HL-60/S4 (cell line): ENCODE data around the gene CCDC172.

Experiments
- in situ Hi-C: fragments of 300-500 bp; cut with MboI; formaldehyde crosslinking; loops from 2 replicates; pipeline ENCODE4 v1.14.3; 2022; ENCODE audit warnings: low sequenced_read_pairs

CCDC172 gene

DNA sequence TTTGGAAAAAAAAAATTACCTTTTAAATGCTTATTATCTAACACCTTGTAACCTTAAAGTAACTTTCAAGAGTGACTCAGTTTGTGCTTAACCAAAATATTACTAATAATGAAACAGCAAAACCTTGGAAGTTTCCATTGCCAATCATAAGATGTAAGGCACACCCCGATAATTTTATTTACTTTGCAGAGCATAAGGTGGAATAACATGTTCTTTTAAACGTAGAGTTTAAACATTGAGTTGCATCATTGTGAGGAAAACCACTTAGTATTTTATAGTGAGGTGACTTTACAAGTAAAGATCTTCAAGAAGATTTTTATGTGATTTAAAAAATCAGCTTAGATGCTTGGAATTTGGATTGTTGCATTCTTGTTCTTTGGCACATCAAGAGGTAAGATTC lies 103.4 kb downstream of the CCDC172 start, which contains the start of gene PNLIPRP3:
TSS of gene PNLIPRP3 (plus strand) at position 177 of the 400 bp plus-strand sequence. CDS start at position 343, 166 bp downstream.
- in situ Hi-C loops, result no loop called here

DNA sequence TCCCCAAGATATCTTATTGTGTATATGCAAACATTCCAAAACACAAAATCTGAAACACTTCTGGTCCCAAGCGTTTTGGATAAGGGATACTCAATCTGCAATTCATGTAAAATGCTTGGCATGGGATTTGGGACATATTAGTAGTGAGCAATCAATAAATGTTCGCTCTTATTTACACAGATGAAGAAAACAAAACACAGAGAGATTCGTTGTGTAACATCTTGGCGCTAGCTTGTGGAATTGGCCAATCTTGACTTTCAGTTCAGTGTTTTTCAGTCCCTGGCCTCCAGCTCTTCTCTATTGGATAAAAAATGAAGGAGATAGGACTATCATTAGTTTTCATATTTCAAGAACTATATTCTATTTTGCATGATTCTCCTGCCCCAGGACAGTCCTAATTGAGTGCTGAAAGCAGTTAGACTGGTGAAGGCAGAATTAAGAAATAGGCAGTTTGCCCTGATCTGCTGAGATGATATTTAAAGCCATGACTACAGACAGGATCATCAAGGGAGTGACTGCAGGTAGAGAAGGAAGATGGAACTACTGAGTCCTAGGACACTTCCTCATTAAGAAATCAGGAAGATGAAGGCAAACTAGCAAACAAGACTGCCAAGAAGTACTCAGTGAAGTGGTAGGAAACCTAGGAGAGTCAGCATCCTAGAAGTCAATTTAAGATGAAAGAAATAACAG lies 105.2 kb downstream of the CCDC172 start:
- in situ Hi-C loops, result no loop called here
